OCI-LY7 (cell line): ENCODE results near the gene RBM4.

Experiments
- EZH2phosphoT487 ChIP-seq: fragments of 200-600 bp; sonication (generic); IDR thresholded peaks from 2 replicates; pipeline ENCODE4 v1.6.1; 2018; ENCODE audit warnings: low read depth, borderline replicate concordance, mild to moderate bottlenecking, mixed run types, antibody characterized with exemption, low read length, moderate library complexity, mixed read lengths
- TF ChIP-seq, protein P1 (sequence below): fragments of 200-600 bp; sonication (generic); conservative IDR thresholded peaks from 2 replicates; pipeline ENCODE4 v1.5.1; 2014; ENCODE audit warnings: mild to moderate bottlenecking, antibody characterized with exemption, low read length, moderate library complexity, mixed read lengths

DNA sequence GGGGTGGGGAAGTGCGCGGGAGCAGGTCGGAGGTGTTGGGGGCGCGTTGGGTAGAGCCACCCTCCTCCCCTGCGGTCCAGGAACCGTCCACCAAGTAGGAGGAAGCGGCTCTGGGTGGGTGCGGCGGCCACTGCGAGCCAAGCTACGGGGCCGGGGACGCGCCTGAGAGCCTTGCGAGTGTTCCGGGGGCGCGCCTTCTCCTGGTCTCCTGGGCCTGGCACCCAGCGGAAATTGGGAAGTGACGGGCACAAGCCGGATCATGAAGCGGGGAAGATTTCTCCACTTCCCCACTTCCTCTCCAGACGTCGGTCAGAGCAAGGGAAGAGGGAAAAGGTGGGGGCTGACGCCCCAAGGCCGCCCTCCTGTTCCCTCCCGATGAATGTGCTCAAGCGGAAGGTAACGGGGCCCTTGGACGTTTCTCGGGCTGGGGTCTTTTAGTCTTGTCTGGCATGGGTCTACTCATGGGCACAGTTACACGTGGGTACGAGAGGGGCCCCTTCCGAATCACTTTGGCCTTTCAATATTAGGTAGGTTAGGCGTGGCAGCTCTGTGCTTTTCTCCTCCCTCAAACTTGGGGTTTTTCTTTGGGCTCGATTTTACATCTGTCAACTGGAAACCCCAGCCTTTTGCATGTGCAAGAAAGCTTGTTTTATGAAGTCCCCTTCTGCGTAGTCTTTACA lies 21.2 kb upstream of the RBM4 start:
- TF ChIP-seq, protein P1, sequence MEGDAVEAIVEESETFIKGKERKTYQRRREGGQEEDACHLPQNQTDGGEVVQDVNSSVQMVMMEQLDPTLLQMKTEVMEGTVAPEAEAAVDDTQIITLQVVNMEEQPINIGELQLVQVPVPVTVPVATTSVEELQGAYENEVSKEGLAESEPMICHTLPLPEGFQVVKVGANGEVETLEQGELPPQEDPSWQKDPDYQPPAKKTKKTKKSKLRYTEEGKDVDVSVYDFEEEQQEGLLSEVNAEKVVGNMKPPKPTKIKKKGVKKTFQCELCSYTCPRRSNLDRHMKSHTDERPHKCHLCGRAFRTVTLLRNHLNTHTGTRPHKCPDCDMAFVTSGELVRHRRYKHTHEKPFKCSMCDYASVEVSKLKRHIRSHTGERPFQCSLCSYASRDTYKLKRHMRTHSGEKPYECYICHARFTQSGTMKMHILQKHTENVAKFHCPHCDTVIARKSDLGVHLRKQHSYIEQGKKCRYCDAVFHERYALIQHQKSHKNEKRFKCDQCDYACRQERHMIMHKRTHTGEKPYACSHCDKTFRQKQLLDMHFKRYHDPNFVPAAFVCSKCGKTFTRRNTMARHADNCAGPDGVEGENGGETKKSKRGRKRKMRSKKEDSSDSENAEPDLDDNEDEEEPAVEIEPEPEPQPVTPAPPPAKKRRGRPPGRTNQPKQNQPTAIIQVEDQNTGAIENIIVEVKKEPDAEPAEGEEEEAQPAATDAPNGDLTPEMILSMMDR, result no peak
- no peak for TF ChIP-seq EZH2phosphoT487
